Activated naive CD4-positive, alpha-beta T cell treated with anti-CD3 and anti-CD28 coated beads, Interleukin-2, amount 10 ng/mL, durations not matched to agents 7 days and 5 days (primary cell): ENCODE data around the gene RNF130.
"Not testable (repeated sequence)": the region's sequence is repeated elsewhere in the genome, so short reads cannot be mapped to it uniquely, and the experiment has no call there.

ENCODE experiments used
- CTCF ChIA-PET: fragments of 350-600 bp; sonication (Branson Sonifier 250); formaldehyde crosslinking; loops from one replicate; lab custom pipeline; 2021; ENCODE audit warnings: antibody characterized with exemption; lab: Charles Lee
- DNase-seq: peaks from one replicate; pipeline ENCODE4 v3.0.0-alpha.2; 2020
- H3K27ac Mint-ChIP-seq: one replicate; pipeline ENCODE4 v1.8.0; 2021; ENCODE audit warnings: mild to moderate bottlenecking, moderate library complexity, mixed read lengths
- H3K27me3 Mint-ChIP-seq: one replicate; pipeline ENCODE4 v1.8.0; 2021; ENCODE audit warnings: mild to moderate bottlenecking, mixed read lengths
- H3K36me3 Mint-ChIP-seq: one replicate; pipeline ENCODE4 v1.8.0; 2021; ENCODE audit warnings: mixed read lengths
- H3K4me1 Mint-ChIP-seq: one replicate; pipeline ENCODE4 v1.8.0; 2021; ENCODE audit warnings: mixed read lengths
- H3K4me3 Mint-ChIP-seq: one replicate; pipeline ENCODE4 v1.8.0; 2021; ENCODE audit warnings: mild to moderate bottlenecking, moderate library complexity, mixed read lengths
- H3K9me3 Mint-ChIP-seq: one replicate; pipeline ENCODE4 v1.8.0; 2021; ENCODE audit warnings: mixed read lengths

Gene RNF130

GRCh38 chr5:180097163-180097894 lies 25.8 kb upstream of the RNF130 start:
- Mint-ChIP-seq H3K9me3 (no peaks in the 10 kb centered on the region), H3K27me3 (peaks cover 6% of the 10 kb centered on the region), H3K4me1 (no peaks in the 10 kb centered on the region), H3K36me3 (no peaks in the 10 kb centered on the region), H3K27ac (no peak overlapping the region), H3K4me3 (no peak overlapping the region)
- DNase-seq: no peak
- CTCF ChIA-PET: no interaction called here

GRCh38 chr5:180096616-180097015 lies 25.1 kb upstream of the RNF130 start:
- H3K36me3 Mint-ChIP-seq: no peaks in the 10 kb centered on the region
- H3K27me3 Mint-ChIP-seq: peaks cover 11% of the 10 kb centered on the region
- H3K4me3 Mint-ChIP-seq: no peak overlapping the region
- CTCF ChIA-PET: no interaction called here
- no peaks in the 10 kb centered on the region for H3K9me3 Mint-ChIP-seq
- DNase-seq: no peak
- H3K4me1 Mint-ChIP-seq: no peaks in the 10 kb centered on the region
- H3K27ac Mint-ChIP-seq: no peak overlapping the region

- Mint-ChIP-seq H3K36me3 (no peaks in the 10 kb centered on the region), H3K4me1 (peaks cover 5% of the 10 kb centered on the region), H3K27me3 (peaks cover 11% of the 10 kb centered on the region), H3K27ac (no peak overlapping the region), H3K4me3 (no peak overlapping the region), H3K9me3 (no peaks in the 10 kb centered on the region)
- DNase-seq: peak; percentile 8
- CTCF ChIA-PET: no interaction called here
These were observed 24.0 kb upstream of the RNF130 start for GRCh38 chr5:180095545-180095944.

- H3K36me3 Mint-ChIP-seq: no peaks in the 10 kb centered on the region
- peaks cover 10% of the 10 kb centered on the region for H3K4me1 Mint-ChIP-seq
- CTCF ChIA-PET: interaction anchor here (0.8 to 1.0 kb wide), 2 partner anchors 186 to 331 kb away, joined by 3 to 4 read pairs; no protein-coding TSS in a partner anchor
- no peaks in the 10 kb centered on the region for H3K9me3 Mint-ChIP-seq
- no peak for DNase-seq
- H3K27ac Mint-ChIP-seq: no peak overlapping the region
- no peak overlapping the region for H3K4me3 Mint-ChIP-seq
- peaks cover 18% of the 10 kb centered on the region for H3K27me3 Mint-ChIP-seq
These were observed 22.3 kb upstream of the RNF130 start for GRCh38 chr5:180093651-180094382.

- DNase-seq: no peak
- H3K27ac Mint-ChIP-seq: no peak overlapping the region
- no peak overlapping the region for H3K4me3 Mint-ChIP-seq
- peaks cover 18% of the 10 kb centered on the region for H3K27me3 Mint-ChIP-seq
- peaks cover 10% of the 10 kb centered on the region for H3K4me1 Mint-ChIP-seq
- no peaks in the 10 kb centered on the region for H3K9me3 Mint-ChIP-seq
- CTCF ChIA-PET: interaction anchor here (0.8 to 2.2 kb wide), 2 partner anchors 296 to 330 kb away, joined by 3 to 4 read pairs; no protein-coding TSS in a partner anchor
- no peaks in the 10 kb centered on the region for H3K36me3 Mint-ChIP-seq
These were observed 21.7 kb upstream of the RNF130 start for GRCh38 chr5:180093241-180093640.

GRCh38 chr5:180090769-180091546 lies 19.4 kb upstream of the RNF130 start:
- CTCF ChIA-PET: interaction anchor here (0.6 to 3.1 kb wide), 13 partner anchors 10 to 328 kb away, joined by 3 to 16 read pairs (median 4); partner anchors contain the start of gene TBC1D9B
- H3K9me3 Mint-ChIP-seq: no peaks in the 10 kb centered on the region
- peaks cover 20% of the 10 kb centered on the region for H3K4me1 Mint-ChIP-seq
- DNase-seq: peak; percentile 37
- H3K27ac Mint-ChIP-seq: peak overlapping the region; percentile 35
- H3K4me3 Mint-ChIP-seq: peak overlapping the region; percentile 46
- H3K27me3 Mint-ChIP-seq: peaks cover 18% of the 10 kb centered on the region
- no peaks in the 10 kb centered on the region for H3K36me3 Mint-ChIP-seq

GRCh38 chr5:180090098-180090768 lies 18.7 kb upstream of the RNF130 start:
- H3K27me3 Mint-ChIP-seq: peaks cover 18% of the 10 kb centered on the region
- CTCF ChIA-PET: interaction anchor here (1.2 to 3.1 kb wide), 8 partner anchors 10 to 327 kb away, joined by 3 to 16 read pairs (median 4); partner anchors contain the start of gene TBC1D9B
- peak overlapping the region; percentile 73 for H3K4me3 Mint-ChIP-seq
- peak; percentile 79 for DNase-seq
- peaks cover 25% of the 10 kb centered on the region for H3K4me1 Mint-ChIP-seq
- H3K27ac Mint-ChIP-seq: peak overlapping the region; percentile 55
- no peaks in the 10 kb centered on the region for H3K36me3 Mint-ChIP-seq
- no peaks in the 10 kb centered on the region for H3K9me3 Mint-ChIP-seq

GRCh38 chr5:180089628-180090027 lies 18.1 kb upstream of the RNF130 start:
- not testable (repeated sequence) for H3K4me3 Mint-ChIP-seq, H3K36me3 Mint-ChIP-seq, H3K27ac Mint-ChIP-seq, DNase-seq, H3K9me3 Mint-ChIP-seq
- Mint-ChIP-seq H3K4me1 (peaks cover 27% of the 10 kb centered on the region), H3K27me3 (peaks cover 21% of the 10 kb centered on the region)
- CTCF ChIA-PET: interaction anchor here (1.2 to 3.1 kb wide), 4 partner anchors 9 to 327 kb away, joined by 4 to 16 read pairs (median 8); partner anchors contain the start of gene TBC1D9B

- no peaks in the 10 kb centered on the region for H3K36me3 Mint-ChIP-seq
- peaks cover 29% of the 10 kb centered on the region for H3K27me3 Mint-ChIP-seq
- CTCF ChIA-PET: interaction anchor here (1.3 kb wide), 1 partner anchor 9 kb away, joined by 3 read pairs; no protein-coding TSS in a partner anchor
- H3K27ac Mint-ChIP-seq: no peak overlapping the region
- H3K4me1 Mint-ChIP-seq: peaks cover 27% of the 10 kb centered on the region
- no peak for DNase-seq
- no peaks in the 10 kb centered on the region for H3K9me3 Mint-ChIP-seq
- no peak overlapping the region for H3K4me3 Mint-ChIP-seq
These were observed 17.0 kb upstream of the RNF130 start for GRCh38 chr5:180088561-180088960.

GRCh38 chr5:180086816-180087399 lies 15.3 kb upstream of the RNF130 start:
- H3K4me1 Mint-ChIP-seq: peaks cover 27% of the 10 kb centered on the region
- peaks cover 31% of the 10 kb centered on the region for H3K27me3 Mint-ChIP-seq
- no peaks in the 10 kb centered on the region for H3K9me3 Mint-ChIP-seq
- CTCF ChIA-PET: no interaction called here
- H3K27ac Mint-ChIP-seq: no peak overlapping the region
- H3K36me3 Mint-ChIP-seq: no peaks in the 10 kb centered on the region
- H3K4me3 Mint-ChIP-seq: no peak overlapping the region
- DNase-seq: no peak

- Mint-ChIP-seq H3K27me3 (peaks cover 40% of the 10 kb centered on the region), H3K36me3 (no peaks in the 10 kb centered on the region), H3K4me1 (peaks cover 25% of the 10 kb centered on the region), H3K9me3 (no peaks in the 10 kb centered on the region), H3K27ac (peak overlapping the region; percentile 50), H3K4me3 (no peak overlapping the region)
- CTCF ChIA-PET: no interaction called here
- DNase-seq: peak; percentile 38
These were observed 14.3 kb upstream of the RNF130 start for GRCh38 chr5:180085837-180086236.

GRCh38 chr5:180084638-180085561 lies 13.3 kb upstream of the RNF130 start:
- Mint-ChIP-seq H3K4me1 (peaks cover 25% of the 10 kb centered on the region), H3K9me3 (no peaks in the 10 kb centered on the region), H3K27ac (no peak overlapping the region), H3K4me3 (no peak overlapping the region), H3K27me3 (peaks cover 43% of the 10 kb centered on the region), H3K36me3 (no peaks in the 10 kb centered on the region)
- CTCF ChIA-PET: no interaction called here
- no peak for DNase-seq
